CD4-positive, CD25-positive, alpha-beta regulatory T cell (primary cell): ENCODE data around the gene CEBPA. TPM values are rescaled to one million over a fixed set of nuclear protein-coding genes. Genes with fewer than 3 reads are reported as not detected.

Experiments used
- ATAC-seq, 2 donors: fragments of 150-1000 bp; cut with Tn5 transposase; one replicate each; pipeline ENCODE4 v1.10.0; 2021; ENCODE audit warnings: low read depth in 2 of 2, moderate number of reproducible peaks in 2 of 2, moderate library complexity in 1 of 2
- DNase-seq, 3 donors: peaks; one replicate each; pipeline versions ENCODE4 v3.0.0 to v3.0.0-alpha.2; 2012 to 2022; ENCODE audit warnings: mixed read lengths in 1 of 3
- H3K27ac ChIP-seq: one replicate; pipeline ENCODE4 v1.7.0; 2013; ENCODE audit warnings: mild to moderate bottlenecking, low read length; ENCODE audit not compliant: insufficient read depth, poor library complexity, severe bottlenecking
- H3K27me3 ChIP-seq: one replicate; pipeline ENCODE4 v1.7.0; 2013; ENCODE audit warnings: low read length; ENCODE audit not compliant: control insufficient read depth, insufficient read depth
- H3K36me3 ChIP-seq: one replicate; pipeline ENCODE4 v1.7.0; 2013; ENCODE audit warnings: mild to moderate bottlenecking, low read length, moderate library complexity; ENCODE audit not compliant: control insufficient read depth, insufficient read depth
- H3K4me1 ChIP-seq: 2 replicates; pipeline ENCODE4 v1.7.0; 2013; ENCODE audit warnings: mild to moderate bottlenecking, low read length; ENCODE audit not compliant: insufficient read depth, control insufficient read depth, poor library complexity, severe bottlenecking
- H3K4me3 ChIP-seq: one replicate; pipeline ENCODE4 v1.7.0; 2013; ENCODE audit warnings: low read depth, mild to moderate bottlenecking, low read length, moderate library complexity
- H3K9me3 ChIP-seq, 2 experiments: 1 replicate in 1 of 2; 2 replicates in 1 of 2; pipeline ENCODE4 v1.7.0; 2013; ENCODE audit warnings: low read length in 2 of 2, mild to moderate bottlenecking in 1 of 2, moderate library complexity in 1 of 2; ENCODE audit not compliant: control insufficient read depth in 2 of 2
- H3K27ac Mint-ChIP-seq, 3 donors: one replicate each; pipeline ENCODE4 v1.8.0; 2020 to 2022; ENCODE audit warnings: mild to moderate bottlenecking in 3 of 3, mixed read lengths in 3 of 3, moderate library complexity in 2 of 3
- H3K27me3 Mint-ChIP-seq: one replicate; pipeline ENCODE4 v1.8.0; 2022; ENCODE audit warnings: mild to moderate bottlenecking, mixed read lengths
- H3K36me3 Mint-ChIP-seq: one replicate; pipeline ENCODE4 v1.8.0; 2020; ENCODE audit warnings: mixed read lengths
- H3K4me1 Mint-ChIP-seq, 4 donors: one replicate each; pipeline ENCODE4 v1.8.0; 2020 to 2022; ENCODE audit warnings: mixed read lengths in 4 of 4, mild to moderate bottlenecking in 1 of 4
- H3K4me3 Mint-ChIP-seq, 4 donors: one replicate each; pipeline ENCODE4 v1.8.0; 2020 to 2022; ENCODE audit warnings: mild to moderate bottlenecking in 4 of 4, mixed read lengths in 4 of 4, moderate library complexity in 3 of 4
- H3K9me3 Mint-ChIP-seq, 7 donors: one replicate each; pipeline ENCODE4 v1.8.0; 2020 to 2022; ENCODE audit warnings: mixed read lengths in 7 of 7, mild to moderate bottlenecking in 3 of 7, moderate library complexity in 2 of 7
- polyA plus RNA-seq, 4 donors: library from polyadenylated mRNA; unstranded; fragments of 300-500 nt; fragmentation: Illumina TruSeq; gene quantifications; one replicate each; pipeline ENCODE4 v1.2.3, GENCODE V29; 2021
- total RNA-seq: library from RNA; stranded (reverse); gene quantifications from one replicate; pipeline ENCODE4 v1.2.3, GENCODE V29; 2022

CEBPA gene
- total and polyA plus RNA-seq, 5 donors from 2014 or later = 0.72 to 3.8 (median 1.8) TPM

GRCh38 chr19:33334271-33334670, 31.9 kb upstream of the CEBPA start:
- Mint-ChIP-seq H3K27me3 (peaks cover 33% of the 10 kb centered on the region), H3K4me1 (no peaks in the 10 kb centered on the region), H3K36me3 (peaks cover 3% of the 10 kb centered on the region), H3K9me3 (peaks cover 0 to 2% (median 0%) of the 10 kb centered on the region in 7 donors), H3K27ac (no peak overlapping the region), H3K4me3 (no peak overlapping the region)
- no peak overlapping the region for H3K27ac ChIP-seq
- H3K4me1 ChIP-seq = no peaks in the 10 kb centered on the region
- ATAC-seq = no peak
- peaks cover 7% of the 10 kb centered on the region for H3K27me3 ChIP-seq
- DNase-seq = no peak
- H3K9me3 ChIP-seq = no peaks in the 10 kb centered on the region
- H3K36me3 ChIP-seq = no peaks in the 10 kb centered on the region
- H3K4me3 ChIP-seq = no peak overlapping the region

GRCh38 chr19:33333642-33334041, 31.3 kb upstream of the CEBPA start:
- Histone ChIP-seq H3K4me1 (no peaks in the 10 kb centered on the region), H3K36me3 (no peaks in the 10 kb centered on the region), H3K27me3 (peaks cover 5% of the 10 kb centered on the region), H3K9me3 (no peaks in the 10 kb centered on the region), H3K27ac (no peak overlapping the region), H3K4me3 (no peak overlapping the region)
- DNase-seq (no peak), ATAC-seq (no peak)
- H3K27me3 Mint-ChIP-seq = peaks cover 33% of the 10 kb centered on the region
- H3K4me3 Mint-ChIP-seq = no peak overlapping the region
- peaks cover 0 to 2% (median 0%) of the 10 kb centered on the region in 7 donors for H3K9me3 Mint-ChIP-seq
- H3K27ac Mint-ChIP-seq = no peak overlapping the region
- peaks cover 3% of the 10 kb centered on the region for H3K36me3 Mint-ChIP-seq
- no peaks in the 10 kb centered on the region for H3K4me1 Mint-ChIP-seq

GRCh38 chr19:33333151-33333550, 30.8 kb upstream of the CEBPA start:
- Mint-ChIP-seq H3K36me3 (peaks cover 3% of the 10 kb centered on the region), H3K27ac (no peak overlapping the region), H3K4me1 (no peaks in the 10 kb centered on the region), H3K4me3 (no peak overlapping the region), H3K27me3 (peaks cover 34% of the 10 kb centered on the region), H3K9me3 (peaks cover 0 to 4% (median 0%) of the 10 kb centered on the region in 7 donors)
- H3K36me3 ChIP-seq = no peaks in the 10 kb centered on the region
- H3K4me3 ChIP-seq = no peak overlapping the region
- H3K9me3 ChIP-seq = no peaks in the 10 kb centered on the region
- DNase-seq = no peak
- ATAC-seq = no peak
- H3K27ac ChIP-seq = no peak overlapping the region
- peaks cover 5% of the 10 kb centered on the region for H3K27me3 ChIP-seq
- no peaks in the 10 kb centered on the region for H3K4me1 ChIP-seq

- DNase-seq (no peak), ATAC-seq (no peak)
- H3K27me3 Mint-ChIP-seq = peaks cover 28% of the 10 kb centered on the region
- no peak overlapping the region for H3K4me3 Mint-ChIP-seq
- no peaks in the 10 kb centered on the region for H3K36me3 Mint-ChIP-seq
- peaks cover 0 to 2% (median 0%) of the 10 kb centered on the region in 7 donors for H3K9me3 Mint-ChIP-seq
- peaks cover 3% of the 10 kb centered on the region for H3K27me3 ChIP-seq
- no peaks in the 10 kb centered on the region for H3K9me3 ChIP-seq
- H3K4me1 Mint-ChIP-seq = no peaks in the 10 kb centered on the region
- no peaks in the 10 kb centered on the region for H3K36me3 ChIP-seq
- no peaks in the 10 kb centered on the region for H3K4me1 ChIP-seq
- no peak overlapping the region for H3K27ac ChIP-seq
- H3K27ac Mint-ChIP-seq = no peak overlapping the region
- no peak overlapping the region for H3K4me3 ChIP-seq
These were observed 29.9 kb upstream of the CEBPA start for GRCh38 chr19:33332248-33332647.

- no peaks in the 10 kb centered on the region for H3K9me3 ChIP-seq
- H3K4me1 Mint-ChIP-seq = no peaks in the 10 kb centered on the region
These were observed 27.4 kb upstream of the CEBPA start for GRCh38 chr19:33329736-33330135.

GRCh38 chr19:33329060-33329459, 26.7 kb upstream of the CEBPA start:
- H3K27ac Mint-ChIP-seq = no peak overlapping the region
- H3K4me3 Mint-ChIP-seq = no peak overlapping the region

More at GRCh38 chr19:33329736-33330135, 27.4 kb upstream of the CEBPA start:
- H3K4me3 ChIP-seq = no peak overlapping the region
- H3K27me3 ChIP-seq = peaks cover 3% of the 10 kb centered on the region
- no peak overlapping the region for H3K27ac Mint-ChIP-seq
- H3K9me3 Mint-ChIP-seq = peaks cover 0 to 2% (median 0%) of the 10 kb centered on the region in 7 donors
- no peak overlapping the region for H3K27ac ChIP-seq
- peaks cover 27% of the 10 kb centered on the region for H3K27me3 Mint-ChIP-seq
- H3K4me1 ChIP-seq = no peaks in the 10 kb centered on the region
- H3K36me3 Mint-ChIP-seq = no peaks in the 10 kb centered on the region
- DNase-seq (no peak), ATAC-seq (no peak)
- H3K36me3 ChIP-seq = no peaks in the 10 kb centered on the region
- H3K4me3 Mint-ChIP-seq = no peak overlapping the region

GRCh38 chr19:33325920-33326319, 23.6 kb upstream of the CEBPA start:
- Mint-ChIP-seq H3K4me1 (no peaks in the 10 kb centered on the region), H3K27ac (no peak overlapping the region), H3K27me3 (peaks cover 35% of the 10 kb centered on the region), H3K4me3 (no peak overlapping the region), H3K36me3 (no peaks in the 10 kb centered on the region), H3K9me3 (peaks cover 0 to 13% (median 2%) of the 10 kb centered on the region in 7 donors)
- no peak overlapping the region for H3K27ac ChIP-seq
- DNase-seq (no peak), ATAC-seq (no peak)
- H3K27me3 ChIP-seq = peaks cover 3% of the 10 kb centered on the region
- H3K4me3 ChIP-seq = no peak overlapping the region
- H3K4me1 ChIP-seq = no peaks in the 10 kb centered on the region
- no peaks in the 10 kb centered on the region for H3K36me3 ChIP-seq
- no peaks in the 10 kb centered on the region for H3K9me3 ChIP-seq

More at GRCh38 chr19:33329060-33329459, 26.7 kb upstream of the CEBPA start:
- no peaks in the 10 kb centered on the region for H3K4me1 Mint-ChIP-seq
- Histone ChIP-seq H3K4me1 (no peaks in the 10 kb centered on the region), H3K27ac (no peak overlapping the region), H3K9me3 (no peaks in the 10 kb centered on the region), H3K4me3 (no peak overlapping the region), H3K36me3 (no peaks in the 10 kb centered on the region), H3K27me3 (peaks cover 3% of the 10 kb centered on the region)
- no peak for DNase-seq
- H3K36me3 Mint-ChIP-seq = no peaks in the 10 kb centered on the region
- H3K9me3 Mint-ChIP-seq = peaks cover 0 to 2% (median 0%) of the 10 kb centered on the region in 7 donors
- no peak for ATAC-seq
- H3K27me3 Mint-ChIP-seq = peaks cover 33% of the 10 kb centered on the region

- Mint-ChIP-seq H3K36me3 (no peaks in the 10 kb centered on the region), H3K27me3 (peaks cover 35% of the 10 kb centered on the region), H3K4me1 (no peaks in the 10 kb centered on the region), H3K4me3 (no peak overlapping the region), H3K9me3 (peaks cover 0 to 20% (median 2%) of the 10 kb centered on the region in 7 donors), H3K27ac (no peak overlapping the region)
- Histone ChIP-seq H3K9me3 (no peaks in the 10 kb centered on the region), H3K36me3 (no peaks in the 10 kb centered on the region), H3K4me3 (no peak overlapping the region), H3K4me1 (no peaks in the 10 kb centered on the region), H3K27me3 (no peaks in the 10 kb centered on the region), H3K27ac (no peak overlapping the region)
- ATAC-seq = no peak
- no peak for DNase-seq
These were observed 22.3 kb upstream of the CEBPA start for GRCh38 chr19:33324628-33325027.
